ENCODE measurements around the gene CCDC134.
"Not testable (repeated sequence)": the region's sequence is repeated elsewhere in the genome, so short reads cannot be mapped to it uniquely, and the experiment has no call there.

Gene CCDC134

DNA sequence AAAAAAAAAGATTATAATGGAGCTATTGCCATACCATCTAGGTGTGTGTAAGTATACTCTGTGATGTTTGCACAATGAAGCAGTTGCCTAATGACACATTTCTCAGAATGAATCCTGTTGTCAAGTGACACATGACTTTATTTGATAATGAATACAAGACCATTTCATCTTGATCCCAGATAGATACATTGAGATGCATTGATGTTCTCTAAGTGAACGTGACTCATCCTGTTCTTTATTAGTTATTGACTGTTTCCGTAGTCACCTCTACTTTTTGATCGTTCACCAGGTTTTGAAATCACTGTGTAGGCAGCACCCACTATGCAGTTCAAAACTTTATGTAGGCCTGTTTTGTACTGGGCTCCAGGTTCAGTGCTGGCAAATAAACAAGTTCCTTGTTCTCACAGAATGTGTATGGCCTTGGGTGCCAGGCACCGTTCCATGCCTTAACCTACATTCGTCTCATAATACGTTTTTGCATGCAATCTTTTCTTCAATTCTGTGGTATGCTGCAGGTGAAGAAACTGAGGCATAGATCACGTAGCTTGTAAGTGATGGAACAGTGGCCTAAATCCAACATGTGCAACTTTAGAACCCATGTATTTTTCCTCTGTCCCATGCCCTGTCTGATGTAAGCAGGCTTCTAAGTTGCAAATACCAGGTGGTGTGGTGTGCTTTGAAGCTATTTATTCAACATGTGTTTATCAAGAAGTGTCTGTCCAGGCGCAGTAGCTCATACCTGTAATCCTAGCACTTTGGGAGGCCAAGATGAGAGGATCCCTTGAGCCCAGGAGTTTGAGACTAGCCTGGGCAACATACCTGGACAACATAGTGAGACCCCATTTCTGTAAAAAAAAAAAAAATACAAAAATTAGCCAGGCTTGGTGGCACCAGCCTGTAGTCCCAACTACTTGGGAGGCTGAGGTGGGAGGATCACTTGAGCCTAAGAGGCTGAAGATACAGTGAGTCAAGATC, 42.8 kb downstream of the CCDC134 start:
- DNase-seq (ENCODE audit: low spot score) (no peak), FAIRE-seq (no peak)

- FAIRE-seq, result no peak
- DNase-seq (ENCODE audit: low spot score), result no peak
Measured at GRCh38 chr22:41844036-41844435, 43.6 kb downstream of the CCDC134 start.

DNA sequence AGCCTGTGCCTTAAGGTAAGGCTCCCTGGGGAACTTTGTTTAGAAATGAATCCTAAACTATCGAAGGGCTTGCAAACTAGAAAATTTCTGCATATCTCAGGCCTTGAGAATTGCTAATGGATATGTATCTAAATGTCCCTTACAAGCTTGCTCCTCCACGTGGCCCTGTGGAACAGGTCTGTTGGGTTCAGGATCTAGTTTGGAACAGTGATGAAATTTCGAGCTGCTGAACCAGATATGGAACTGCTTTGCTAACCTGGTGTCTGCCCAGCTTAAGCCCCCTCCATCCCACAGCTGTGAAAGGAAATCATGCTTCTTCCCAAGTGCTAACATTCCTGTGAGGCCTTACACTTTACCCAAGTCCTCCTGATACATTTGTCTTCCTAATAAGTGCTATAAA, 44.0 kb downstream of the CCDC134 start:
- no peak for FAIRE-seq

GRCh38 chr22:41845380-41846267, 45.1 kb downstream of the CCDC134 start:
- DNase-seq (ENCODE audit: low spot score) (no peak), FAIRE-seq (no peak)

More for the DNA sequence above, 44.0 kb downstream of the CCDC134 start:
- DNase-seq (ENCODE audit: low spot score), result no peak

- FAIRE-seq, result no peak
- no peak for DNase-seq (ENCODE audit: low spot score)
Measured at GRCh38 chr22:41846268-41846987, 45.9 kb downstream of the CCDC134 start.

- FAIRE-seq (no peak), DNase-seq (ENCODE audit: low spot score) (no peak)
Measured at GRCh38 chr22:41847300-41847699, 46.8 kb downstream of the CCDC134 start.

DNA sequence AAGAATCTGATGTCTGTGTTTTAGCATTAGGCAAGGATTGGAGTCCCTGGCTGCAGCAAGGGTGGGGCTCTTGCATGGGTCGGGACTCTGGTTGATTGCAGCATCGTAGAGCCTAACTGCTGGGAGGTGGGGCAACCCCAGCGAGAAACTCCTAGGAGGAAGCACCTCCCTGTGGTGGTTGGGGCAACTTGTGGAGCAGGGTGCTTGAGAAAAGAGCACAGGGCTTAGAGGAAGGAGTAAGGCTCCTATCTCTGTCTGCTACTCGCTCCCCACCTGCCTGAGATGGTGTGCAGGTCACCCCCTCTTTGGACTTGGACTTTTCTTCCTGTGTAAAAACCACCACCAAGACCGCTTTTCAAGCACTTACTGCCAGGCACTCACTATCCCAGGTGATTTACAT, 48.0 kb downstream of the CCDC134 start:
- no peak for FAIRE-seq
- DNase-seq (ENCODE audit: low spot score), result no peak

DNA sequence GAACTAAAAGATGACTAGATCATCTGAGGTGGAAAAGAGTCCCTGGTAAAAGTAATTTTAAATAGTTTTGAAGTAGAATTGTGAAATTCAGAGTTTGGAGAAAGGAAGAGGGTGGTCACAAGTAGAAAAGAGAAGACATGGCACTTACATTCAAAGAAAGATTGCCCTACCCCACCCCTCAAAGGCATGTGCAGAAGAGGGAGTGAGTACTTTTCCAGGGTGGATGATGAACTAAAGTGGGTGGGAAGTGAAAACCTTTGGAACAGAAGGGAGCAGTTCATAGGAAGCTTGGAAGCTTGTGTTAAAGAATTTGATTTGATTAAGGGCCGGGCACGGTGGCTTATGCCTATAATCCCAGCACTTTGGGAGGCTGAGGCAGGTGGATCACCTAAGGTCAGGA, 56.0 kb downstream of the CCDC134 start:
- DNase-seq (ENCODE audit: low spot score), result no peak
- no peak for FAIRE-seq

- no peak for FAIRE-seq
- peak; percentile 85 for DNase-seq (ENCODE audit: low spot score)
Measured at GRCh38 chr22:41857155-41857859, 56.8 kb downstream of the CCDC134 start.

GRCh38 chr22:41857860-41858199, 57.4 kb downstream of the CCDC134 start:
- FAIRE-seq (no peak), DNase-seq (ENCODE audit: low spot score) (no peak)

DNA sequence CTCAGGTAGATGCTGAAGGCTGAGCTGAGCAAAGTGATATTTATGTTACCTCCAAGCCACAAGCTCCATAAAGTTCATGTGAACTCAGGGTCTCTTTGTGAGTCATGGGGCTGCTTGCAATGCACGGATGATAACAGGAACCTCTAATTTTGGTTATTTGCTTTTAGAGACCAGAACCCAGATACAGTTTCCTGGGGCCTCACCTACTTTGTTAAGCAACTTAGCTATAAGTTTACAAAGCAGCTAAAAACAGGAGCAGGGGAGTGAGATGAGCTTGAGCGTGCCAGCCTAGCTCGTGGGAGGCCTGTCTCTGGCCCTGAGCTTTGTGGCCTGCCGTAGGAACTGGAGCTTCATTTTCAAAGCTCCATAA, 61.7 kb downstream of the CCDC134 start:
- DNase-seq (ENCODE audit: low spot score) (no peak), FAIRE-seq (no peak)

DNA sequence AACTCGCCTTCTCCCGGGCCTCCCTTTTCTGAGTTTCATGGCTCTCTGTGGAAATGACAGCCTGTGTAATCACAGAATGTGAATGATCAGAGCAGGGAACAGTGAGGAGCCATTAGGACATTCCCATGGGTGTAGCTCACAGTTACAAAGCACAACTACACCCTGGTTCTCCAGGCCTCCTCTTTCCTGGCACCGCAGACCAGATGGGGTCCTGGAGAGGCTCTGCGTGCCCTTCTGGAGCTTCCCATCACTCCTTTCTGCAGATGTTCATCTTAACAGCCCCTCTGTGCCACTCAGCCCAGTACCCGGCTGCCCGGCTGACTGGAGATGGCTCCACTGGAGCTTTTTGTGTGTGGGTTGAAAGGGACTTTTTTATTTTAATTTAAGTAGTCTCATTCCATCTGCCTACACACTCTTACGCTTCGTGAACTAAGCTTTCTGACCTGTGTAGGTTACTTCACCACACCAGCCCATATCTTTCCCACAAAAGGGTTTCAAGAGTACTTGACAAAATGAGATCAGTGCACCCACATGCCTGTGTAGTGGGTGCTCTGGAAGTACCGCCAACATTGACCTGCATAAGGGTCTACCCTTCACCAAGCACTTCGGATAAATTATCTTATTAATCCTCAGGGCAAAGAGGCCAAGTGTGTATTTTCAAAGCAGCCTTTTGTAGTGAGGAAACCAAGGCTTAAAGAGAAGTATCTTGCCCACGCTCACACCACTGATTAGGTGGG, 62.2 kb downstream of the CCDC134 start:
- no peak for DNase-seq (ENCODE audit: low spot score)
- FAIRE-seq, result no peak

DNA sequence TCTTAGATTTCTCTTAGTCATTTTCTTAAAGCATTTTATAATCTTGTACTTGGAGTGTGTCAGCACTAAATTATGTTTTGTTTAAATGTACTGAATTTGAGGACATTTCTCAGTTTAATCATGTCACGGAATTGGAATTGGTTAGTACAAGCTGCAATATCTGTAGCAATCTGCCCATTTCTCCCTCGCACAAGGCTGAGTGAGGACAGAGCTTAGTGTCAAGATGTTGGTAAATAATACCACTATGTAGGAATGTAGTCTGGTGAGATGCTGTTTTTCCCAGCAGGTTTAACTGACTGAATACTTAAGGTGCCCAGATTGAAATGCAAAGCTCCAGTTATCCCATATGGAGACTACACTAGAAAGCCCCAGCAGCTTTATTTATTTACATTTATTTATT, 63.0 kb downstream of the CCDC134 start:
- DNase-seq (ENCODE audit: low spot score), result no peak
- no peak for FAIRE-seq

GRCh38 chr22:41868556-41868955, 68.1 kb downstream of the CCDC134 start:
- FAIRE-seq (no peak), DNase-seq (ENCODE audit: low spot score) (no peak)

DNA sequence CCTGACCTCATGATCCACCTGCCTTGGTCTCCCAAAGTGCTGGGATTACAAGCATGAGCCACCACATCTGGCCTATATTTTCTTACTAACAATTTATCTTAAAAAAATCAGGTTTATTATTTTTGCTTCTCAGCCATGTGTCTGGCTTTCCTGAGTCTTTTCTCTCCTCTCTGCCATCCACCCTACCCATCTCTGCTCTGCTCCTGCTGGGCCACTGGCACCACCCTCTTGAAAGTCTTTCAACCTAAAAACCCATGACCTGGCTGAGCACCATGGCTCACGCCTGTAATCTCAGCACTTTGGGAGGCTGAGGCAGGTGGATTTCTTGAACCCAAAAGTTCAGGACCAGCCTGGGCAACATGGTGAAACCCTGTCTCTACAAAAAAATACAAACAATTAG, 69.6 kb downstream of the CCDC134 start:
- FAIRE-seq; DNase-seq (ENCODE audit: low spot score): not testable (repeated sequence)

GRCh38 chr22:41870786-41871185, 70.3 kb downstream of the CCDC134 start:
- no peak for FAIRE-seq
- DNase-seq (ENCODE audit: low spot score), result no peak

DNA sequence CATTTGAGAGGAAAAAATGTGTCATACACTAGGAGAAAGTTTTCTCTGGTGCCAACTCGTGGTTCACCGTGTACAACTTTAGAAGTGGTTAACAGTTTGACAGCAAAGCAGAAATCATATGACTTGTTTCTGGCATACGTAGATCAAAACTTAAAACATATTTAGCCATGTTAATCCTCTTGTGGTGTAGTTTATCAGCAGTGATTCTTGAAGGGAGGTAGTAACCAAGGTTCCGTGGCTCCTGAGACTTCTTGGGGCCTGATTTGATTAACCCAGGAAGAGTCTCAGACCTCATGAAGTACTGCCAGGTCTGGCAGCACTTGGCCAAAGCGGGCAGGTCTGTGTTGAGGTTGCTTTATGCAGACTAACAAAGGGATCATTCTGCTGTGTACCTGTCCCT, 72.9 kb downstream of the CCDC134 start:
- DNase-seq (ENCODE audit: low spot score) (no peak), FAIRE-seq (no peak)

DNA sequence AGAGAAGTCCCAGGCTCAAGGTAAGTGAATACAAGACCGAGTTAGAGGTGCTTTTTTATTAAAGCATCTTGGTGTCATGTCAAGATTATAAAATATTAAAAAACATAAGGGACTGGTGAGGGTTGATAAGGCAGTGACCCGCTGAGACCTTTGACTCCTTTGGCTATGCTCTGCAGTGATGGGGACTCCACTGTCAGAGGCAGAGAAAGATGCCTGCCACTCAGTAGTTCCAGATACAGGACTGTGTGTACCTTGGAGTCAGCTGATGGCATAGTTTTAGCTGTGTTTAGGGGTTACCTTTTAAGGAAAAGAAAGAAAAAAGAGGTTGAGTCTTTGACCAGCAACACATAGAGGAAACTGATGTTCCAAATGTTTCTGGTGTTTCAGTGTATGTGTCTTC, 73.6 kb downstream of the CCDC134 start:
- FAIRE-seq (no peak), DNase-seq (ENCODE audit: low spot score) (no peak)

DNA sequence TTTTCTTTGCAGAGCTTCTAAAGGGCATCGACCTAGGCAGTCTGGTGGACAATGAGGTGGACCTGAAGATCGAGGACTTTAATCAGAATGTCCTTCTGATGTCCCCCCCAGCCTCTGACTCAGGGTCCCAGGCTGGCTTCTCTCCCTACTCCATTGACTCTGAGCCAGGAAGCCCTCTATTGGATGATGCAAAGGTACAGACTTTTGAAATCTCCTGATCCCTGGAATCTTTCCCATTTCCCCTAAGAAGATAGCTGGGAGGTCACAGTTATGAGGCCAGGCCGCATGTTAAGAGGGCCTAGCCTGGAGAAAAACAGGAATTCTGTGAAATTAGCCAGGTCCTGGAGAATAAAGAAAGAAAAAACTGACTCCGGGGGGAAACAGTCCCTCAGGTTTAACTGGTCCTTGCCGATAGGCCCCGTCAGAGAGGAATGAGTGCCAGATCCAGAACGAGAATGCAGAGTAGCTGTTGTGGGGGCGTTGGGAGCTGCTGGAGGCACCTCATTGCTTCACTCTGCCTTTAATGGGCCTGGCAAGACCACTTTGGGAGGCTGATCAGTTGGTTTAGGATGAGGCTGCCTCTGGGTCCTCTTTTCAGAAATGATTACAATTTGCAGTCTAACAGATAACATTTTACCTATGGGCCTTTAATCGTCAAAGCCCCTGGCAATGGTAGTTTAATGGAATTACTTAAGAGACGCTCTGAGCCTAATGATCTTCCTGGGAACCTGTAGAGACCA, 75.2 kb downstream of the CCDC134 start:
- no peak for FAIRE-seq
- no peak for DNase-seq (ENCODE audit: low spot score)

Data from urothelium cell line (cell line).